GM23338 (cell line): ENCODE data around the gene ANKH. TPM values are rescaled to one million over a fixed set of nuclear protein-coding genes. Genes with fewer than 3 reads are reported as not detected.

Experiments used
- ATAC-seq: fragments of 200-7000 bp; cut with Tn5 transposase; 3 replicates; pipeline ENCODE4 v1.9.1; 2020
- DNase-seq: peaks from one replicate; pipeline ENCODE4 v3.0.0-alpha.2; 2015; ENCODE audit warnings: low spot score
- H2AFZ ChIP-seq: fragments of 200-600 bp; sonication (generic); 2 replicates; pipeline ENCODE4 v1.8.0; 2016; ENCODE audit warnings: antibody characterized with exemption, mild to moderate bottlenecking, moderate library complexity
- H3F3A ChIP-seq: fragments of 200-600 bp; sonication (generic); replicated peaks from 2 replicates; pipeline ENCODE4 v1.8.0; 2017; ENCODE audit warnings: antibody characterized with exemption, mixed run types, low read depth
- H3K27ac ChIP-seq: fragments of 200-600 bp; sonication (generic); 2 replicates; pipeline ENCODE4 v1.6.1; 2016; ENCODE audit warnings: low read depth
- H3K27me3 ChIP-seq: fragments of 200-600 bp; sonication (generic); 2 replicates; pipeline ENCODE4 v1.8.0; 2016; ENCODE audit warnings: mild to moderate bottlenecking, mixed run types, moderate library complexity; ENCODE audit not compliant: insufficient read depth
- H3K36me3 ChIP-seq: fragments of 200-600 bp; sonication (generic); 2 replicates; pipeline ENCODE4 v1.8.0; 2016; ENCODE audit warnings: mild to moderate bottlenecking; ENCODE audit not compliant: insufficient read depth
- H3K4me1 ChIP-seq: fragments of 200-600 bp; sonication (generic); 2 replicates; pipeline ENCODE4 v1.8.0; 2016; ENCODE audit warnings: mild to moderate bottlenecking, moderate library complexity; ENCODE audit not compliant: insufficient read depth
- H3K4me2 ChIP-seq: fragments of 200-600 bp; sonication (generic); 2 replicates; pipeline ENCODE4 v1.7.1; 2017; ENCODE audit warnings: mixed run types
- H3K4me3 ChIP-seq: fragments of 200-600 bp; sonication (generic); 2 replicates; pipeline ENCODE4 v1.6.1; 2016; ENCODE audit warnings: mixed run types
- H3K79me2 ChIP-seq: fragments of 200-600 bp; sonication (generic); replicated peaks from 2 replicates; pipeline ENCODE4 v1.8.0; 2017; ENCODE audit warnings: mild to moderate bottlenecking; ENCODE audit not compliant: insufficient read depth
- H3K9me2 ChIP-seq: fragments of 200-600 bp; sonication (generic); 2 replicates; pipeline ENCODE4 v1.8.0; 2017; ENCODE audit not compliant: insufficient read depth
- H4K20me1 ChIP-seq: fragments of 200-600 bp; sonication (generic); replicated peaks from 2 replicates; pipeline ENCODE4 v1.8.0; 2017; ENCODE audit warnings: mild to moderate bottlenecking; ENCODE audit not compliant: insufficient read depth
- H3K27ac Mint-ChIP-seq: 2 replicates; pipeline ENCODE4 v1.8.0; 2020; ENCODE audit warnings: inconsistent platforms, mild to moderate bottlenecking, moderate library complexity, mixed read lengths
- H3K27me3 Mint-ChIP-seq: 3 replicates; pipeline ENCODE4 v1.8.0; 2022; ENCODE audit warnings: low read depth, mild to moderate bottlenecking, moderate library complexity, mixed read lengths, inconsistent platforms; ENCODE audit not compliant: insufficient read depth, poor library complexity
- H3K36me3 Mint-ChIP-seq: 3 replicates; pipeline ENCODE4 v1.8.0; 2021; ENCODE audit warnings: low read depth, mild to moderate bottlenecking, inconsistent platforms, moderate library complexity, mixed read lengths
- H3K4me1 Mint-ChIP-seq: 3 replicates; pipeline ENCODE4 v1.8.0; 2020; ENCODE audit warnings: mild to moderate bottlenecking, inconsistent platforms, mixed read lengths
- H3K4me3 Mint-ChIP-seq: 3 replicates; pipeline ENCODE4 v1.8.0; 2021; ENCODE audit warnings: moderate library complexity, mild to moderate bottlenecking, inconsistent platforms, mixed read lengths
- H3K9me3 Mint-ChIP-seq: 3 replicates; pipeline ENCODE4 v1.8.0; 2020; ENCODE audit warnings: moderate library complexity, mild to moderate bottlenecking, inconsistent platforms, mixed read lengths
- EZH2phosphoT487 ChIP-seq: fragments of 200-600 bp; sonication (generic); IDR thresholded peaks from one replicate; pipeline ENCODE4 v1.8.1; 2018; ENCODE audit warnings: antibody characterized with exemption; ENCODE audit not compliant: unreplicated experiment
- JUNB ChIP-seq: IDR thresholded peaks from one replicate; pipeline ENCODE4 v1.6.1; 2016; ENCODE audit warnings: antibody characterized with exemption; ENCODE audit not compliant: unreplicated experiment
- POLR2AphosphoS5 ChIP-seq: IDR thresholded peaks from 2 replicates; pipeline ENCODE4 v1.6.1; 2016; ENCODE audit warnings: antibody characterized with exemption, low read depth
- ZNF114 ChIP-seq: fragments of 250-450 bp; sonication (Bioruptor Pico); IDR thresholded peaks from 2 replicates; pipeline ENCODE4 v1.5.0; 2020; ENCODE audit warnings: mild to moderate bottlenecking, moderate library complexity
- polyA plus RNA-seq: library from polyadenylated mRNA; unstranded; fragments of >200 nt; fragmentation: Nextera tagmentation; extraction: Ambion mirVana; gene quantifications from 2 replicates; pipeline ENCODE4 v1.2.1, GENCODE V29; 2016
- total RNA-seq: library from RNA; depleted of rRNA; stranded (reverse); fragments of >200 nt; shearing (Covaris generic); gene quantifications from 2 replicates; pipeline ENCODE4 v1.2.3, GENCODE V29; 2014
- TF ChIP-seq, protein P1 (sequence below): IDR thresholded peaks from 2 replicates; pipeline ENCODE4 v1.6.1; 2016; ENCODE audit warnings: antibody characterized with exemption
- TF ChIP-seq, protein P2 (sequence below), 2 experiments: fragments of 200-600 bp in 1 of 2; sonication (generic) in 1 of 2; conservative IDR thresholded peaks; 2 replicates each; pipeline versions ENCODE4 v1.5.1 to v1.6.1; 2016 to 2017; ENCODE audit warnings: antibody characterized with exemption in 2 of 2, low read depth in 2 of 2, mild to moderate bottlenecking in 2 of 2, moderate library complexity in 1 of 2
- TF ChIP-seq, protein P3 (sequence below): IDR thresholded peaks from one replicate; pipeline ENCODE4 v1.6.1; 2018; ENCODE audit warnings: antibody characterized with exemption; ENCODE audit not compliant: unreplicated experiment
- TF ChIP-seq, protein P4 (sequence below): fragments of 250-450 bp; sonication (Bioruptor Pico); IDR thresholded peaks from 2 replicates; pipeline ENCODE4 v1.5.0; 2020; ENCODE audit warnings: mild to moderate bottlenecking, moderate library complexity

Gene ANKH
- total and polyA plus RNA-seq, 2 experiments from 2014 or later: 5.0 to 6.1 TPM

DNA sequence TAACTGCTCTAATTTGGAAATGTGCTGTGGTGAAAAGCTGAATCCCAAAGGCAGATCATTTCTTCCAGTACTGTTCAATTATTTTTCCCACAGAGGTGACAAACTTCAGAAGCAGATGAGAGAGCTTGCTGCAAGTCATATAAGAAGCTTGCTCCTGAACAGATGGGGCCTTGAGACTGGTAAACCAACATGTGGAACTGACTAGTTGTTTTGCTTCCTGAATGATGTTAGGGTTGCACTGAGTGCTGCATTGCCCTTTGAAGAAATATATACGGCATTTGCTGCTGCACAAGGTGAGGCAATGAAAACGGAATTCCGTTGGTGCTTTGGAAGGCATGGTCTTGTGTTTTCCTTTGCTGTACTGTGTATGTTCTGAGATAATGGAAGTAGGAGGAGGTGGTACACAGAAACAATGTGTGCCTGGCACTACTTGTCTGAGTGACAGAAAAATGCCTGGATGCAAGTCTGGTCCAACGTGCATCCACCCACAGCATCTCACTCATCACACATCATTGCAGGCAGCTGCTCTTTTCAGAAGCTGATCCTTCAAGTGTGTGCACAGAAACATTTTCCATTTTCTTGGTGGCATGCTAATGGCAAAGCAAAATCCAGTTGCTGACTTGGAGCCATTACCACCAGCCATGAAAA is 76.9 kb downstream of the ANKH start:
- no peaks in the 10 kb centered on the region for H3K36me3 Mint-ChIP-seq
- H2AFZ ChIP-seq: no peak overlapping the region
- H4K20me1 ChIP-seq: no peaks in the 10 kb centered on the region
- DNase-seq (no peak), ATAC-seq (no peak)
- no peak overlapping the region for H3K4me2 ChIP-seq
- H3K4me1 Mint-ChIP-seq: no peaks in the 10 kb centered on the region
- H3K27ac Mint-ChIP-seq: no peak overlapping the region
- no peaks in the 10 kb centered on the region for H3K27me3 Mint-ChIP-seq
- H3K4me3 ChIP-seq: no peak overlapping the region
- H3K9me2 ChIP-seq: 0 out of 2 replicates have a peak, but pooled peaks cover 3% of the 10 kb centered on the region
- no peaks in the 10 kb centered on the region for H3K27me3 ChIP-seq
- no peak overlapping the region for H3K27ac ChIP-seq
- no peaks in the 10 kb centered on the region for H3K79me2 ChIP-seq
- H3K9me3 Mint-ChIP-seq: no peaks in the 10 kb centered on the region
- no peaks in the 10 kb centered on the region for H3K4me1 ChIP-seq
- H3K36me3 ChIP-seq: no peaks in the 10 kb centered on the region
- no peaks in the 10 kb centered on the region for H3F3A ChIP-seq
- TF ChIP-seq JUNB (no peak), EZH2phosphoT487 (no peak), ZNF114 (CRISPR knock-in tag) (no peak), POLR2AphosphoS5 (no peak)
- TF ChIP-seq, protein P1, sequence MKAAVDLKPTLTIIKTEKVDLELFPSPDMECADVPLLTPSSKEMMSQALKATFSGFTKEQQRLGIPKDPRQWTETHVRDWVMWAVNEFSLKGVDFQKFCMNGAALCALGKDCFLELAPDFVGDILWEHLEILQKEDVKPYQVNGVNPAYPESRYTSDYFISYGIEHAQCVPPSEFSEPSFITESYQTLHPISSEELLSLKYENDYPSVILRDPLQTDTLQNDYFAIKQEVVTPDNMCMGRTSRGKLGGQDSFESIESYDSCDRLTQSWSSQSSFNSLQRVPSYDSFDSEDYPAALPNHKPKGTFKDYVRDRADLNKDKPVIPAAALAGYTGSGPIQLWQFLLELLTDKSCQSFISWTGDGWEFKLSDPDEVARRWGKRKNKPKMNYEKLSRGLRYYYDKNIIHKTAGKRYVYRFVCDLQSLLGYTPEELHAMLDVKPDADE: no peak
- TF ChIP-seq, protein P2, sequence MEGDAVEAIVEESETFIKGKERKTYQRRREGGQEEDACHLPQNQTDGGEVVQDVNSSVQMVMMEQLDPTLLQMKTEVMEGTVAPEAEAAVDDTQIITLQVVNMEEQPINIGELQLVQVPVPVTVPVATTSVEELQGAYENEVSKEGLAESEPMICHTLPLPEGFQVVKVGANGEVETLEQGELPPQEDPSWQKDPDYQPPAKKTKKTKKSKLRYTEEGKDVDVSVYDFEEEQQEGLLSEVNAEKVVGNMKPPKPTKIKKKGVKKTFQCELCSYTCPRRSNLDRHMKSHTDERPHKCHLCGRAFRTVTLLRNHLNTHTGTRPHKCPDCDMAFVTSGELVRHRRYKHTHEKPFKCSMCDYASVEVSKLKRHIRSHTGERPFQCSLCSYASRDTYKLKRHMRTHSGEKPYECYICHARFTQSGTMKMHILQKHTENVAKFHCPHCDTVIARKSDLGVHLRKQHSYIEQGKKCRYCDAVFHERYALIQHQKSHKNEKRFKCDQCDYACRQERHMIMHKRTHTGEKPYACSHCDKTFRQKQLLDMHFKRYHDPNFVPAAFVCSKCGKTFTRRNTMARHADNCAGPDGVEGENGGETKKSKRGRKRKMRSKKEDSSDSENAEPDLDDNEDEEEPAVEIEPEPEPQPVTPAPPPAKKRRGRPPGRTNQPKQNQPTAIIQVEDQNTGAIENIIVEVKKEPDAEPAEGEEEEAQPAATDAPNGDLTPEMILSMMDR (conservative IDR thresholded peaks at IDR 0.05; ENCODE audit: low read depth in 2 of 2): no peak
- TF ChIP-seq, protein P3, sequence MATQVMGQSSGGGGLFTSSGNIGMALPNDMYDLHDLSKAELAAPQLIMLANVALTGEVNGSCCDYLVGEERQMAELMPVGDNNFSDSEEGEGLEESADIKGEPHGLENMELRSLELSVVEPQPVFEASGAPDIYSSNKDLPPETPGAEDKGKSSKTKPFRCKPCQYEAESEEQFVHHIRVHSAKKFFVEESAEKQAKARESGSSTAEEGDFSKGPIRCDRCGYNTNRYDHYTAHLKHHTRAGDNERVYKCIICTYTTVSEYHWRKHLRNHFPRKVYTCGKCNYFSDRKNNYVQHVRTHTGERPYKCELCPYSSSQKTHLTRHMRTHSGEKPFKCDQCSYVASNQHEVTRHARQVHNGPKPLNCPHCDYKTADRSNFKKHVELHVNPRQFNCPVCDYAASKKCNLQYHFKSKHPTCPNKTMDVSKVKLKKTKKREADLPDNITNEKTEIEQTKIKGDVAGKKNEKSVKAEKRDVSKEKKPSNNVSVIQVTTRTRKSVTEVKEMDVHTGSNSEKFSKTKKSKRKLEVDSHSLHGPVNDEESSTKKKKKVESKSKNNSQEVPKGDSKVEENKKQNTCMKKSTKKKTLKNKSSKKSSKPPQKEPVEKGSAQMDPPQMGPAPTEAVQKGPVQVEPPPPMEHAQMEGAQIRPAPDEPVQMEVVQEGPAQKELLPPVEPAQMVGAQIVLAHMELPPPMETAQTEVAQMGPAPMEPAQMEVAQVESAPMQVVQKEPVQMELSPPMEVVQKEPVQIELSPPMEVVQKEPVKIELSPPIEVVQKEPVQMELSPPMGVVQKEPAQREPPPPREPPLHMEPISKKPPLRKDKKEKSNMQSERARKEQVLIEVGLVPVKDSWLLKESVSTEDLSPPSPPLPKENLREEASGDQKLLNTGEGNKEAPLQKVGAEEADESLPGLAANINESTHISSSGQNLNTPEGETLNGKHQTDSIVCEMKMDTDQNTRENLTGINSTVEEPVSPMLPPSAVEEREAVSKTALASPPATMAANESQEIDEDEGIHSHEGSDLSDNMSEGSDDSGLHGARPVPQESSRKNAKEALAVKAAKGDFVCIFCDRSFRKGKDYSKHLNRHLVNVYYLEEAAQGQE: no peak
- TF ChIP-seq, protein P4, sequence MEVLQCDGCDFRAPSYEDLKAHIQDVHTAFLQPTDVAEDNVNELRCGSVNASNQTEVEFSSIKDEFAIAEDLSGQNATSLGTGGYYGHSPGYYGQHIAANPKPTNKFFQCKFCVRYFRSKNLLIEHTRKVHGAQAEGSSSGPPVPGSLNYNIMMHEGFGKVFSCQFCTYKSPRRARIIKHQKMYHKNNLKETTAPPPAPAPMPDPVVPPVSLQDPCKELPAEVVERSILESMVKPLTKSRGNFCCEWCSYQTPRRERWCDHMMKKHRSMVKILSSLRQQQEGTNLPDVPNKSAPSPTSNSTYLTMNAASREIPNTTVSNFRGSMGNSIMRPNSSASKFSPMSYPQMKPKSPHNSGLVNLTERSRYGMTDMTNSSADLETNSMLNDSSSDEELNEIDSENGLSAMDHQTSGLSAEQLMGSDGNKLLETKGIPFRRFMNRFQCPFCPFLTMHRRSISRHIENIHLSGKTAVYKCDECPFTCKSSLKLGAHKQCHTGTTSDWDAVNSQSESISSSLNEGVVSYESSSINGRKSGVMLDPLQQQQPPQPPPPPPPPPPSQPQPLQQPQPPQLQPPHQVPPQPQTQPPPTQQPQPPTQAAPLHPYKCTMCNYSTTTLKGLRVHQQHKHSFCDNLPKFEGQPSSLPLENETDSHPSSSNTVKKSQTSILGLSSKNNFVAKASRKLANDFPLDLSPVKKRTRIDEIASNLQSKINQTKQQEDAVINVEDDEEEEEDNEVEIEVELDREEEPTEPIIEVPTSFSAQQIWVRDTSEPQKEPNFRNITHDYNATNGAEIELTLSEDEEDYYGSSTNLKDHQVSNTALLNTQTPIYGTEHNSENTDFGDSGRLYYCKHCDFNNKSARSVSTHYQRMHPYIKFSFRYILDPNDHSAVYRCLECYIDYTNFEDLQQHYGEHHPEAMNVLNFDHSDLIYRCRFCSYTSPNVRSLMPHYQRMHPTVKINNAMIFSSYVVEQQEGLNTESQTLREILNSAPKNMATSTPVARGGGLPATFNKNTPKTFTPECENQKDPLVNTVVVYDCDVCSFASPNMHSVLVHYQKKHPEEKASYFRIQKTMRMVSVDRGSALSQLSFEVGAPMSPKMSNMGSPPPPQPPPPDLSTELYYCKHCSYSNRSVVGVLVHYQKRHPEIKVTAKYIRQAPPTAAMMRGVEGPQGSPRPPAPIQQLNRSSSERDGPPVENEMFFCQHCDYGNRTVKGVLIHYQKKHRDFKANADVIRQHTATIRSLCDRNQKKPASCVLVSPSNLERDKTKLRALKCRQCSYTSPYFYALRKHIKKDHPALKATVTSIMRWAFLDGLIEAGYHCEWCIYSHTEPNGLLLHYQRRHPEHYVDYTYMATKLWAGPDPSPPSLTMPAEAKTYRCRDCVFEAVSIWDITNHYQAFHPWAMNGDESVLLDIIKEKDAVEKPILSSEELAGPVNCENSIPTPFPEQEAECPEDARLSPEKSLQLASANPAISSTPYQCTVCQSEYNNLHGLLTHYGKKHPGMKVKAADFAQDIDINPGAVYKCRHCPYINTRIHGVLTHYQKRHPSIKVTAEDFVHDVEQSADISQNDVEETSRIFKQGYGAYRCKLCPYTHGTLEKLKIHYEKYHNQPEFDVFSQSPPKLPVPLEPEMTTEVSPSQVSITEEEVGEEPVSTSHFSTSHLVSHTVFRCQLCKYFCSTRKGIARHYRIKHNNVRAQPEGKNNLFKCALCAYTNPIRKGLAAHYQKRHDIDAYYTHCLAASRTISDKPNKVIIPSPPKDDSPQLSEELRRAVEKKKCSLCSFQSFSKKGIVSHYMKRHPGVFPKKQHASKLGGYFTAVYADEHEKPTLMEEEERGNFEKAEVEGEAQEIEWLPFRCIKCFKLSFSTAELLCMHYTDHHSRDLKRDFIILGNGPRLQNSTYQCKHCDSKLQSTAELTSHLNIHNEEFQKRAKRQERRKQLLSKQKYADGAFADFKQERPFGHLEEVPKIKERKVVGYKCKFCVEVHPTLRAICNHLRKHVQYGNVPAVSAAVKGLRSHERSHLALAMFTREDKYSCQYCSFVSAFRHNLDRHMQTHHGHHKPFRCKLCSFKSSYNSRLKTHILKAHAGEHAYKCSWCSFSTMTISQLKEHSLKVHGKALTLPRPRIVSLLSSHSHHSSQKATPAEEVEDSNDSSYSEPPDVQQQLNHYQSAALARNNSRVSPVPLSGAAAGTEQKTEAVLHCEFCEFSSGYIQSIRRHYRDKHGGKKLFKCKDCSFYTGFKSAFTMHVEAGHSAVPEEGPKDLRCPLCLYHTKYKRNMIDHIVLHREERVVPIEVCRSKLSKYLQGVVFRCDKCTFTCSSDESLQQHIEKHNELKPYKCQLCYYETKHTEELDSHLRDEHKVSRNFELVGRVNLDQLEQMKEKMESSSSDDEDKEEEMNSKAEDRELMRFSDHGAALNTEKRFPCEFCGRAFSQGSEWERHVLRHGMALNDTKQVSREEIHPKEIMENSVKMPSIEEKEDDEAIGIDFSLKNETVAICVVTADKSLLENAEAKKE (CRISPR knock-in tag): no peak
- H3K4me3 Mint-ChIP-seq: no peak overlapping the region
